HepG2 (cell line): ENCODE data around the gene SNCAIP. TPM values are rescaled to one million over a fixed set of nuclear protein-coding genes. Genes with fewer than 3 reads are reported as not detected.

Experiments used
- ATAC-seq: fragments of 200-7000 bp; cut with Tn5 transposase; 3 replicates; pipeline ENCODE4 v1.9.1; 2020; ENCODE audit warnings: mild to moderate bottlenecking, moderate library complexity
- BruUV-seq: library from RNA; stranded (reverse); fragments of 400-500 nt; replicated peaks from 2 replicates; lab custom pipeline; 2021; lab: Mats Ljungman, UMichigan
- CTCF ChIA-PET: fragments of 300-600 bp; formaldehyde crosslinking; extraction: SDS; loops from one replicate; lab custom pipeline; 2021; ENCODE audit warnings: low total read pairs, inconsistent platforms, low intra/inter-chr PET ratio; lab: Yijun Ruan, JAX
- POLR2A ChIA-PET: fragments of 350-600 bp; sonication (Branson Sonifier 250); formaldehyde crosslinking; loops from one replicate; lab custom pipeline; 2020; ENCODE audit warnings: antibody characterized with exemption, inconsistent platforms; lab: Yijun Ruan, JAX
- DNase-seq: peaks from one replicate; pipeline ENCODE4 v3.0.0-alpha.2; 2015; ENCODE audit warnings: low spot score
- FAIRE-seq: peaks from 3 replicates; lab custom pipeline; 2011; peaks lifted over from hg19 to GRCh38; lab: Jason Lieb, UNC
- H2AFZ ChIP-seq: one replicate; pipeline ENCODE4 v1.6.1; 2011; ENCODE audit warnings: low read length, inconsistent platforms
- H3K27ac ChIP-seq: fragments of 300-600 bp; 3 replicates; pipeline ENCODE4 v1.8.0; 2011; ENCODE audit warnings: mixed run types, mild to moderate bottlenecking, mixed read lengths, low read length, inconsistent platforms; ENCODE audit not compliant: insufficient read depth; ENCODE audit errors: extremely low read length
- H3K27me3 ChIP-seq, 2 experiments: fragments of 200-600 bp in 1 of 2; 2 replicates in 1 of 2; 3 replicates in 1 of 2; pipeline versions ENCODE4 v1.6.0 to v1.8.0; 2011; ENCODE audit warnings: low read length in 2 of 2, mild to moderate bottlenecking in 2 of 2, moderate library complexity in 2 of 2, inconsistent platforms in 1 of 2; ENCODE audit not compliant: insufficient read depth in 2 of 2, control insufficient read depth in 1 of 2
- H3K36me3 ChIP-seq, 2 experiments: fragments of 200-600 bp in 1 of 2; replicated peaks in 1 of 2; 2 replicates in 1 of 2; 3 replicates in 1 of 2; pipeline versions ENCODE4 v1.5.1 to v1.8.0; 2011; ENCODE audit warnings: low read length in 2 of 2, inconsistent platforms in 1 of 2; ENCODE audit not compliant: insufficient read depth in 2 of 2, control insufficient read depth in 1 of 2
- H3K4me1 ChIP-seq: 2 replicates; pipeline ENCODE4 v1.5.1; 2012; ENCODE audit warnings: low read length, inconsistent platforms; ENCODE audit not compliant: insufficient read depth
- H3K4me2 ChIP-seq: 2 replicates; pipeline ENCODE4 v1.6.0; 2011; ENCODE audit warnings: low read depth, low read length, inconsistent platforms
- H3K4me3 ChIP-seq, 3 experiments: fragments of 200-600 bp in 1 of 3; sonication (generic), shearing (Covaris generic) in 1 of 3; replicated peaks in 1 of 3; 2 replicates each; pipeline ENCODE4 v1.5.1; 2011 to 2016; ENCODE audit warnings: low read length in 3 of 3, inconsistent platforms in 2 of 3, low read depth in 2 of 3, mild to moderate bottlenecking in 2 of 3, control low read depth in 1 of 3, mixed read lengths in 1 of 3; ENCODE audit not compliant: insufficient read depth in 1 of 3
- H3K79me2 ChIP-seq: one replicate; pipeline ENCODE4 v1.6.1; 2011; ENCODE audit warnings: low read length, inconsistent platforms; ENCODE audit not compliant: insufficient read depth
- H3K9ac ChIP-seq: 2 replicates; pipeline ENCODE4 v1.6.0; 2011; ENCODE audit warnings: mild to moderate bottlenecking, low read depth, low read length, inconsistent platforms; ENCODE audit not compliant: insufficient read depth
- H3K9me3 ChIP-seq: 2 replicates; pipeline ENCODE4 v1.5.1; 2012; ENCODE audit warnings: mild to moderate bottlenecking, low read length
- H4K20me1 ChIP-seq: 2 replicates; pipeline ENCODE4 v1.6.0; 2011; ENCODE audit warnings: inconsistent platforms, mild to moderate bottlenecking, low read length, moderate library complexity; ENCODE audit not compliant: insufficient read depth
- ATF1 ChIP-seq: IDR thresholded peaks from 2 replicates; pipeline ENCODE4 v1.6.1; 2016; ENCODE audit warnings: mild to moderate bottlenecking, control low read depth
- KAT2B ChIP-seq: fragments of 150-350 bp; IDR thresholded peaks from 2 replicates; pipeline ENCODE4 v1.6.1; 2014; ENCODE audit warnings: low read depth, low read length, borderline replicate concordance
- NAIF1 ChIP-seq: sonication (generic); formaldehyde crosslinking; IDR thresholded peaks from 2 replicates; pipeline ENCODE4 v1.5.0; 2020; ENCODE audit warnings: mild to moderate bottlenecking, missing genetic modification reagents, borderline replicate concordance
- PCBP2 ChIP-seq: fragments of 200-400 bp; formaldehyde crosslinking; optimal IDR thresholded peaks from 2 replicates; pipeline ENCODE3; 2018; ENCODE audit warnings: low read length, low read depth; ENCODE audit not compliant: poor library complexity, severe bottlenecking
- SOX5 ChIP-seq: IDR thresholded peaks from 2 replicates; pipeline ENCODE4 v1.6.1; 2016; ENCODE audit warnings: borderline replicate concordance
- TBX3 ChIP-seq: fragments of 450-650 bp; IDR thresholded peaks from 2 replicates; pipeline ENCODE4 v1.6.1; 2017; ENCODE audit warnings: antibody characterized with exemption, mild to moderate bottlenecking, inconsistent platforms, borderline replicate concordance
- ZC3H13 ChIP-seq: sonication (generic); formaldehyde crosslinking; IDR thresholded peaks from 2 replicates; pipeline ENCODE4 v1.8.1; 2023; ENCODE audit warnings: mild to moderate bottlenecking, missing genetic modification reagents, moderate library complexity
- ZNF501 ChIP-seq: sonication (generic); formaldehyde crosslinking; IDR thresholded peaks from 2 replicates; pipeline ENCODE4 v1.5.1; 2020; ENCODE audit warnings: mild to moderate bottlenecking, moderate library complexity, missing genetic modification reagents
- ZNF761 ChIP-seq: sonication (generic); formaldehyde crosslinking; conservative IDR thresholded peaks from 2 replicates; pipeline ENCODE4 v1.4.0; 2020; ENCODE audit warnings: mild to moderate bottlenecking, missing genetic modification reagents
- ZSCAN30 ChIP-seq: sonication (generic); formaldehyde crosslinking; IDR thresholded peaks from 2 replicates; pipeline ENCODE4 v1.5.0; 2020; ENCODE audit warnings: mild to moderate bottlenecking, missing genetic modification reagents
- WGBS: methylation state at CpG from one replicate; pipeline ENCODE4 v1.1.6; 2017; ENCODE audit warnings: low lambda C conversion rate; 5-methylcytosine and 5-hydroxymethylcytosine counted together
- in situ Hi-C: cut with HindIII; loops from 2 replicates; pipeline ENCODE4 v1.10.0; 2017; ENCODE audit warnings: low pct_unique_long_range_greater_than_20kb; ENCODE audit not compliant: extremely low pct_ligation_motif_present
- intact Hi-C: fragments of 100-400 bp; cut with micrococcal nuclease; formaldehyde crosslinking; loops from one replicate; pipeline ENCODE4 v1.10.0; 2022; ENCODE audit not compliant: unreplicated experiment
- polyA plus RNA-seq, 8 experiments: library from polyadenylated mRNA; depleted of rRNA in 3 of 8; stranded (reverse) in 7 of 8; unstranded in 1 of 8; fragments of >200 nt; fragmentation: Illumina TruSeq in 4 of 8; extraction: Trizol in 4 of 8; gene quantifications; 2 replicates each; pipeline versions ENCODE4 v1.2.1 to v1.2.3, GENCODE V29; 2011 to 2016; ENCODE audit warnings: low read depth in 4 of 8, missing spikeins in 1 of 8, mixed read lengths in 1 of 8; ENCODE audit not compliant: insufficient read depth in 1 of 8
- total RNA-seq, 5 experiments: library from RNA; depleted of rRNA; stranded (reverse); fragments of >200 nt; fragmentation: Illumina TruSeq; extraction: Trizol; gene quantifications; 2 replicates each; pipeline ENCODE4 v1.2.3, GENCODE V29; 2016; ENCODE audit warnings: low read depth in 1 of 5
- TF ChIP-seq, protein P1 (sequence below): IDR thresholded peaks from 2 replicates; pipeline ENCODE4 v1.6.1; 2016
- TF ChIP-seq, protein P2 (sequence below): sonication (generic); formaldehyde crosslinking; IDR thresholded peaks from 2 replicates; pipeline ENCODE4 v1.4.0; 2020; ENCODE audit warnings: missing genetic modification reagents, borderline replicate concordance
- TF ChIP-seq, protein P3 (sequence below): sonication (generic); formaldehyde crosslinking; IDR thresholded peaks from 2 replicates; pipeline ENCODE4 v1.4.0; 2020; ENCODE audit warnings: missing genetic modification reagents; ENCODE audit errors: not compliant biosample characterization
- TF ChIP-seq, protein P4 (sequence below): sonication (generic); formaldehyde crosslinking; IDR thresholded peaks from 2 replicates; pipeline ENCODE4 v1.4.0; 2020; ENCODE audit warnings: missing genetic modification reagents
- TF ChIP-seq, protein P5 (sequence below): sonication (generic); formaldehyde crosslinking; IDR thresholded peaks from 2 replicates; pipeline ENCODE4 v1.5.0; 2020; ENCODE audit warnings: mild to moderate bottlenecking, missing genetic modification reagents

The SNCAIP gene
- total and polyA plus RNA-seq, 2 of the 13 experiments (the other 11 are each of a cell fraction or from before 2014, with no cell fraction given) = not detected

DNA sequence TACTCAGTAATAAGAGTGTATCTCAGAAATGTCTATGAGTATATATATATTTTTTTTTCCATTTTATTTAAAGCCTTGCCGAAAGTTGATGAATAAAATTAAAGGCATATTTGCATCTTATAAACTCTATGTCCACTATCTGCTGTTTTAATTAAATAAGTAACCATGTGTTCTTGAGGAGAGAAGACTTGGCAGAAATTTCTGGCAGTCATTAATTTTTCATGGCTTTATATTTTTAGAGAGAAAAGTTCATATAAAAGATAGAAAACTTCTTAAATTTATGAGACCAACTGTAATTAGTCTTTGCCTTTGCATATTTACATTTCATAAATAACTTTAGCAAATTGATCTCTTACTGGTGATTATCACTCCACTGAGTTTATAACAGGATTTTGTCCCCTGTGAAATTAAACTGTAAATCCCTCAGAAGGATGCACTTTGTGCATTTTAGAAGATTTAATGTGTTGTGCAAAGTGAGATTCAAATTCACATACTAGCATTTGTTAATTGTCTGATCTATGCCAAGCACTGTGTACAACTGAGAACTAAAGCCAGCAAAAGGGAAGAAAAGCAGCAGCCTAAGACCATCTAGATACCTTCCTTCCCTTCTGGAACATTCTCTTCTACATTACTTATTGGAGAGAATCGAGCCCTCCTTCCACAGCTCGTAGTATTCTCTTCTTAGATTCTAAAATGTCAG lies 108.7 kb downstream of the SNCAIP start:
- no peak for ATAC-seq
- no TSS peak for BruUV-seq
- H2AFZ ChIP-seq = no peak overlapping the region
- no peak overlapping the region for H3K4me2 ChIP-seq
- no peaks in the 10 kb centered on the region for H3K36me3 ChIP-seq
- DNase-seq = no peak
- intact Hi-C loops = no loop called here
- in situ Hi-C loops = no loop called here
- ChIA-PET CTCF (no interaction called here), POLR2A (no interaction called here)
- H3K79me2 ChIP-seq = no peaks in the 10 kb centered on the region
- H4K20me1 ChIP-seq = no peaks in the 10 kb centered on the region
- no peak overlapping the region for H3K9ac ChIP-seq
- no peak for FAIRE-seq
- no peaks in the 10 kb centered on the region for H3K9me3 ChIP-seq
- no peaks in the 10 kb centered on the region for H3K4me1 ChIP-seq
- WGBS = 12% methylated on average over 3 of the region's 3 CpGs
- H3K27me3 ChIP-seq = no peaks in the 10 kb centered on the region
- TF ChIP-seq TBX3 = no peak
- TF ChIP-seq, protein P1, sequence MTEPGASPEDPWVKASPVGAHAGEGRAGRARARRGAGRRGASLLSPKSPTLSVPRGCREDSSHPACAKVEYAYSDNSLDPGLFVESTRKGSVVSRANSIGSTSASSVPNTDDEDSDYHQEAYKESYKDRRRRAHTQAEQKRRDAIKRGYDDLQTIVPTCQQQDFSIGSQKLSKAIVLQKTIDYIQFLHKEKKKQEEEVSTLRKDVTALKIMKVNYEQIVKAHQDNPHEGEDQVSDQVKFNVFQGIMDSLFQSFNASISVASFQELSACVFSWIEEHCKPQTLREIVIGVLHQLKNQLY (CRISPR knock-in tag) = no peak
- TF ChIP-seq ZSCAN30 (CRISPR knock-in tag) = no peak
- TF ChIP-seq NAIF1 (CRISPR knock-in tag) = no peak
- TF ChIP-seq SOX5 (CRISPR knock-in tag) = no peak
- TF ChIP-seq KAT2B = no peak
- TF ChIP-seq, protein P2, sequence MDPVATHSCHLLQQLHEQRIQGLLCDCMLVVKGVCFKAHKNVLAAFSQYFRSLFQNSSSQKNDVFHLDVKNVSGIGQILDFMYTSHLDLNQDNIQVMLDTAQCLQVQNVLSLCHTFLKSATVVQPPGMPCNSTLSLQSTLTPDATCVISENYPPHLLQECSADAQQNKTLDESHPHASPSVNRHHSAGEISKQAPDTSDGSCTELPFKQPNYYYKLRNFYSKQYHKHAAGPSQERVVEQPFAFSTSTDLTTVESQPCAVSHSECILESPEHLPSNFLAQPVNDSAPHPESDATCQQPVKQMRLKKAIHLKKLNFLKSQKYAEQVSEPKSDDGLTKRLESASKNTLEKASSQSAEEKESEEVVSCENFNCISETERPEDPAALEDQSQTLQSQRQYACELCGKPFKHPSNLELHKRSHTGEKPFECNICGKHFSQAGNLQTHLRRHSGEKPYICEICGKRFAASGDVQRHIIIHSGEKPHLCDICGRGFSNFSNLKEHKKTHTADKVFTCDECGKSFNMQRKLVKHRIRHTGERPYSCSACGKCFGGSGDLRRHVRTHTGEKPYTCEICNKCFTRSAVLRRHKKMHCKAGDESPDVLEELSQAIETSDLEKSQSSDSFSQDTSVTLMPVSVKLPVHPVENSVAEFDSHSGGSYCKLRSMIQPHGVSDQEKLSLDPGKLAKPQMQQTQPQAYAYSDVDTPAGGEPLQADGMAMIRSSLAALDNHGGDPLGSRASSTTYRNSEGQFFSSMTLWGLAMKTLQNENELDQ = no peak
- TF ChIP-seq, protein P3, sequence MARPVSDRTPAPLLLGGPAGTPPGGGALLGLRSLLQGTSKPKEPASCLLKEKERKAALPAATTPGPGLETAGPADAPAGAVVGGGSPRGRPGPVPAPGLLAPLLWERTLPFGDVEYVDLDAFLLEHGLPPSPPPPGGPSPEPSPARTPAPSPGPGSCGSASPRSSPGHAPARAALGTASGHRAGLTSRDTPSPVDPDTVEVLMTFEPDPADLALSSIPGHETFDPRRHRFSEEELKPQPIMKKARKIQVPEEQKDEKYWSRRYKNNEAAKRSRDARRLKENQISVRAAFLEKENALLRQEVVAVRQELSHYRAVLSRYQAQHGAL = no peak
- TF ChIP-seq ATF1 (CRISPR knock-in tag) = no peak
- no peak for TF ChIP-seq ZNF501 (CRISPR knock-in tag)
- no peak for TF ChIP-seq ZNF761 (CRISPR knock-in tag)
- no peak for TF ChIP-seq PCBP2
- TF ChIP-seq, protein P4, sequence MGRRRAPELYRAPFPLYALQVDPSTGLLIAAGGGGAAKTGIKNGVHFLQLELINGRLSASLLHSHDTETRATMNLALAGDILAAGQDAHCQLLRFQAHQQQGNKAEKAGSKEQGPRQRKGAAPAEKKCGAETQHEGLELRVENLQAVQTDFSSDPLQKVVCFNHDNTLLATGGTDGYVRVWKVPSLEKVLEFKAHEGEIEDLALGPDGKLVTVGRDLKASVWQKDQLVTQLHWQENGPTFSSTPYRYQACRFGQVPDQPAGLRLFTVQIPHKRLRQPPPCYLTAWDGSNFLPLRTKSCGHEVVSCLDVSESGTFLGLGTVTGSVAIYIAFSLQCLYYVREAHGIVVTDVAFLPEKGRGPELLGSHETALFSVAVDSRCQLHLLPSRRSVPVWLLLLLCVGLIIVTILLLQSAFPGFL (CRISPR knock-in tag) = no peak
- TF ChIP-seq, protein P5, sequence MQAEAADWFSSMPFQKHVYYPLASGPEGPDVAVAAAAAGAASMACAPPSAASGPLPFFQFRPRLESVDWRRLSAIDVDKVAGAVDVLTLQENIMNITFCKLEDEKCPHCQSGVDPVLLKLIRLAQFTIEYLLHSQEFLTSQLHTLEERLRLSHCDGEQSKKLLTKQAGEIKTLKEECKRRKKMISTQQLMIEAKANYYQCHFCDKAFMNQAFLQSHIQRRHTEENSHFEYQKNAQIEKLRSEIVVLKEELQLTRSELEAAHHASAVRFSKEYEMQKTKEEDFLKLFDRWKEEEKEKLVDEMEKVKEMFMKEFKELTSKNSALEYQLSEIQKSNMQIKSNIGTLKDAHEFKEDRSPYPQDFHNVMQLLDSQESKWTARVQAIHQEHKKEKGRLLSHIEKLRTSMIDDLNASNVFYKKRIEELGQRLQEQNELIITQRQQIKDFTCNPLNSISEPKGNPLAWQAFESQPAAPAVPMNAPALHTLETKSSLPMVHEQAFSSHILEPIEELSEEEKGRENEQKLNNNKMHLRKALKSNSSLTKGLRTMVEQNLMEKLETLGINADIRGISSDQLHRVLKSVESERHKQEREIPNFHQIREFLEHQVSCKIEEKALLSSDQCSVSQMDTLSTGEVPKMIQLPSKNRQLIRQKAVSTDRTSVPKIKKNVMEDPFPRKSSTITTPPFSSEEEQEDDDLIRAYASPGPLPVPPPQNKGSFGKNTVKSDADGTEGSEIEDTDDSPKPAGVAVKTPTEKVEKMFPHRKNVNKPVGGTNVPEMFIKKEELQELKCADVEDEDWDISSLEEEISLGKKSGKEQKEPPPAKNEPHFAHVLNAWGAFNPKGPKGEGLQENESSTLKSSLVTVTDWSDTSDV (CRISPR knock-in tag) = no peak
- TF ChIP-seq ZC3H13 (CRISPR knock-in tag) = no peak
- H3K27ac ChIP-seq = no peak overlapping the region
- H3K4me3 ChIP-seq = no peak overlapping the region
